GM20000 (cell line): ENCODE data around the gene TPRG1.
A peak's percentile ranks its signal among the peaks of the same experiment; 100 is the strongest.

Experiments
- DNase-seq: peaks from one replicate; pipeline ENCODE4 v3.0.0; 2012; ENCODE audit warnings: low spot score
- TF ChIP-seq, protein P1 (sequence below): IDR thresholded peaks from 2 replicates; pipeline ENCODE4 v1.5.1; 2012; ENCODE audit warnings: mild to moderate bottlenecking, control low read depth; ENCODE audit errors: extremely low read depth, missing control alignments

TPRG1 gene

DNA sequence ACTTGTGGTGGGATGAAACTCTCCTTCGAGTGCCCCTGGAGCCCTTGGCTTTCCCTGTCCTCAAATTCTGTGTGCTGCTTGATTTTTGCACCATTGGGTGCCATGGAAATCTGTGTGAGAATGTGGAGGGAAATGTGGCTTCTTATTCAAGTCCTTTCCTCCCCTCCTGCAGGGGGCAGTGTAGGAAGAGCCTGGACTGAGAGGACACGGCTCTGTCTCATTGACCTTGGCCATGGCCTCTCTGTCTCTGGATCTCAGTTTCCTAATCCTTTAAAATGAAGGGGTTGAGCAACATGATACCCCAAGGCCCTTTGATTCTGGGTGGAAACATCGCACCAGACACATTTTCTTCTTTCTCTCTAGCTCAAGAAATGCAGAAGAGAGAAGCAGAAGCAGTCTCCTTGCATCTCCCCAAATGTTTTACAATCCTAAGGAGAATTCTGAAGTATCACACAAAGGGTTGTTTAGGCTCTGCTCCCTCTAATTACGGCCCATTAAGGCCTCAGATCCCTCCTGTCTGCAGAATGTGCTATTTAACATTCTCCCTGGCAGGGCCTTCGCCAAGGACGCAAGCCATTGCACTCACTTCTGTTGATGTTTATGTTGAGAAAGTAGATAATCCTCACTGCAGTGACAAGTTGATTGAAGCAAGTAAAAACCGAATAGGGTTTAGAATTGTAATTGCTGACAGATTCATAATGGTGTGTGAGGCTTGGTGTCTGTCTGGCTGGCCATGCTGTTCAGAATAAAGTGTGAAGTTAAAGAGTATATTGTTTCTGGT, 169.1 kb downstream of the TPRG1 start:
- DNase-seq = no peak
- TF ChIP-seq, protein P1, sequence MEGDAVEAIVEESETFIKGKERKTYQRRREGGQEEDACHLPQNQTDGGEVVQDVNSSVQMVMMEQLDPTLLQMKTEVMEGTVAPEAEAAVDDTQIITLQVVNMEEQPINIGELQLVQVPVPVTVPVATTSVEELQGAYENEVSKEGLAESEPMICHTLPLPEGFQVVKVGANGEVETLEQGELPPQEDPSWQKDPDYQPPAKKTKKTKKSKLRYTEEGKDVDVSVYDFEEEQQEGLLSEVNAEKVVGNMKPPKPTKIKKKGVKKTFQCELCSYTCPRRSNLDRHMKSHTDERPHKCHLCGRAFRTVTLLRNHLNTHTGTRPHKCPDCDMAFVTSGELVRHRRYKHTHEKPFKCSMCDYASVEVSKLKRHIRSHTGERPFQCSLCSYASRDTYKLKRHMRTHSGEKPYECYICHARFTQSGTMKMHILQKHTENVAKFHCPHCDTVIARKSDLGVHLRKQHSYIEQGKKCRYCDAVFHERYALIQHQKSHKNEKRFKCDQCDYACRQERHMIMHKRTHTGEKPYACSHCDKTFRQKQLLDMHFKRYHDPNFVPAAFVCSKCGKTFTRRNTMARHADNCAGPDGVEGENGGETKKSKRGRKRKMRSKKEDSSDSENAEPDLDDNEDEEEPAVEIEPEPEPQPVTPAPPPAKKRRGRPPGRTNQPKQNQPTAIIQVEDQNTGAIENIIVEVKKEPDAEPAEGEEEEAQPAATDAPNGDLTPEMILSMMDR = no peak

DNA sequence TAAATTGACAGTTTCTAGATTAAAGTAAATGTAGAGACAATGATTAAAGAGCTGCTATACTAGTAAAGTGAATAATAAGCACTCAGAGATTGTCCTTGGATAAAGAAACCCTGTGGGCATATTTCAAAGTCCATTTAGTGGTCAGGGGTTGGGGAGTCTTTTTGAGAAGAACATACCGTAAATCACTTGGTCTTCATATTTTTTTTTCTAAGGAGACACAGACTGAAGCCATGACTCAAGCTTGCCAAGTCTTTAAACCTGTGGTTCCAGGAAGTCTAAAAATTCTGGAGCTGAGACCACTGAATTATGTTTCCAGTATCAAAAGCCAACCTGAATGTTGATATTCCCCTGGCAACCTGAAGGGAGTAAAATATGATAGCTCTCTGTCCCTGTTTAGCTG, 171.0 kb downstream of the TPRG1 start:
- TF ChIP-seq, protein P1 = no peak
- no peak for DNase-seq

DNA sequence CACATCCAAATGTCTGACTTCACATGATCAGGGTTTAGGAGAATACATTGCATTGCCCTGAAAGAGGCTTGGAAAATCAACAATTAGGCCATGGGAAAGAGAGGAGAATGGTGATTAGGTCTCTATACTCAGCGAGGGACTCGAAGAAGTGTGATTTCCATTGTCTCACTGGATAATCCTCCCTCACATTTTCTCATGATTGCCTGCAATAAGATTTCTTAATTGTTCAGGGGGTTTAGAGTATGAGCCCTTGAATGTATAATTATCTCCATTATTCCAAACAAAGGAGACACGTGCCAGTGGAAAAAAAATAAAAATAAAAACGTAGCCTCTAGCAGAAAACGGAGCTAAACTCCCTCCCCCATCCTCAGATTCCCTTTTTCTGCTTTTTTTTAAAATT, 173.2 kb downstream of the TPRG1 start:
- no peak for DNase-seq
- TF ChIP-seq, protein P1 = no peak

- TF ChIP-seq, protein P1 = no peak
These were observed 178.0 kb downstream of the TPRG1 start for GRCh38 chr3:189349772-189350171.

DNA sequence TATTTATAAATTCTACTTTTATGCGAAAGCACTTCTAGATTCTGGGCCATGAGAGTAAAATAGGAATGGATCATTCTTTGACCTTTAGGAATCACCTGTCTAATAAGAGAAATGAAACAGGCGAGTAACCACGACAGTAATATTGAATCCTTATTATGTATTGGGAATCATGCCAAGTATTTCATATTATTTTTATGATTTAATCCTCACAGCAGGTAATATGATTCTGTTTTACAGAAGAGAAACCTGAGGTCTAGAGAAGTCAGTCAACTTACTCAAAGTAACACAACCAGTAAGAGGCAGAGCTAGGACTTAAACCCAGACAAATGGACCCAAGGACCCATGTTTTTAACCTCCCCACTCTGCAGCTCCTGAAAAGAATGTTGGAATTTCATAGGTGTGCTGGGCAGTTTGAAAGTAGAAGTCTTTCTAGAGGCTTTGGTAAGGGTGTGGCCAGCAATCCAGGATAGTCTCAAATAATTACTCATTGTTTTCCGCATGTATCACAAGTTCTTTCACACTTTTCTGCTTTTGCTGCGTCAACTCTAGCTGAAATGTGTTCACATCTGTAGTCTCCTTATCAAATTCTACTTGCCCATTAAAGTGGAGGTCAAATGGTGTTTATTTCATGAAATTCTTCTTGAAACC, 181.7 kb downstream of the TPRG1 start:
- TF ChIP-seq, protein P1 = no peak
- no peak for DNase-seq

More at GRCh38 chr3:189349772-189350171, 178.0 kb downstream of the TPRG1 start:
- peak; percentile 20 for DNase-seq

GRCh38 chr3:189353988-189354889, 182.5 kb downstream of the TPRG1 start:
- no peak for DNase-seq
- TF ChIP-seq, protein P1 = no peak
